Activated CD8-positive, alpha-beta memory T cell treated with anti-CD3 and anti-CD28 coated beads, Interleukin-2, amount 50 U/mL, for 24 hours (primary cell): ENCODE measurements around the gene DTWD2.
"Not testable (repeated sequence)": the region's sequence is repeated elsewhere in the genome, so short reads cannot be mapped to it uniquely, and the experiment has no call there.

Source experiments
- DNase-seq: peaks from one replicate; pipeline ENCODE4 v3.0.0-alpha.2; 2020; ENCODE audit errors: extremely low read depth

DTWD2 gene

GRCh38 chr5:118952306-118952705 lies 36.0 kb downstream of the DTWD2 start:
- not testable (repeated sequence) for DNase-seq

GRCh38 chr5:118950354-118950753 lies 38.0 kb downstream of the DTWD2 start:
- not testable (repeated sequence) for DNase-seq

GRCh38 chr5:118946138-118946800 lies 42.1 kb downstream of the DTWD2 start:
- DNase-seq, result no peak

- no peak for DNase-seq
These were observed 50.8 kb downstream of the DTWD2 start for GRCh38 chr5:118937393-118938061.

GRCh38 chr5:118933703-118934102 lies 54.6 kb downstream of the DTWD2 start:
- no peak for DNase-seq

GRCh38 chr5:118931564-118931963 lies 56.8 kb downstream of the DTWD2 start:
- no peak for DNase-seq

GRCh38 chr5:118924006-118924389 lies 64.3 kb downstream of the DTWD2 start:
- no peak for DNase-seq

- DNase-seq, result no peak
These were observed 64.9 kb downstream of the DTWD2 start for GRCh38 chr5:118923295-118924005.

GRCh38 chr5:118921866-118922265 lies 66.5 kb downstream of the DTWD2 start:
- no peak for DNase-seq

- no peak for DNase-seq
These were observed 69.3 kb downstream of the DTWD2 start for GRCh38 chr5:118919016-118919415.

GRCh38 chr5:118918232-118918631 lies 70.1 kb downstream of the DTWD2 start:
- DNase-seq, result no peak

- DNase-seq, result not testable (repeated sequence)
These were observed 80.8 kb downstream of the DTWD2 start for GRCh38 chr5:118907536-118907935.

- no peak for DNase-seq
These were observed 81.4 kb downstream of the DTWD2 start for GRCh38 chr5:118906947-118907346.

- DNase-seq, result no peak
These were observed 83.2 kb downstream of the DTWD2 start for GRCh38 chr5:118905196-118905595.

GRCh38 chr5:118902656-118903438 lies 85.5 kb downstream of the DTWD2 start:
- no peak for DNase-seq

- no peak for DNase-seq
These were observed 93.6 kb downstream of the DTWD2 start for GRCh38 chr5:118894709-118895108.

- no peak for DNase-seq
These were observed 97.1 kb downstream of the DTWD2 start for GRCh38 chr5:118891252-118891651.

GRCh38 chr5:118889165-118889564 lies 99.2 kb downstream of the DTWD2 start:
- no peak for DNase-seq

GRCh38 chr5:118888556-118888955 lies 99.8 kb downstream of the DTWD2 start:
- DNase-seq, result no peak

GRCh38 chr5:118883362-118883761 lies 105.0 kb downstream of the DTWD2 start:
- no peak for DNase-seq

GRCh38 chr5:118882666-118883065 lies 105.7 kb downstream of the DTWD2 start:
- DNase-seq, result no peak

- not testable (repeated sequence) for DNase-seq
These were observed 111.5 kb downstream of the DTWD2 start for GRCh38 chr5:118876852-118877251.
